GM12878 (cell line): Measurements from ENCODE around the gene OTOP3. TPM values are rescaled to one million over a fixed set of nuclear protein-coding genes. Genes with fewer than 3 reads are reported as not detected.

ENCODE experiments used
- ATAC-seq: fragments of 200-7000 bp; cut with Tn5 transposase; 3 replicates; pipeline ENCODE4 v1.9.1; 2020; ENCODE audit warnings: mild to moderate bottlenecking, moderate library complexity
- BruUV-seq: library from RNA; stranded (reverse); fragments of 400-500 nt; replicated peaks from 2 replicates; lab custom pipeline; 2021; lab: Mats Ljungman, UMichigan
- CTCF ChIA-PET: fragments of 300-600 bp; sonication (Branson Sonifier 250); formaldehyde crosslinking; extraction: SDS; loops from one replicate; lab custom pipeline; 2021; ENCODE audit warnings: inconsistent platforms; lab: Yijun Ruan, JAX
- POLR2A ChIA-PET: fragments of 350-600 bp; formaldehyde crosslinking; extraction: SDS; loops from one replicate; lab custom pipeline; 2021; ENCODE audit warnings: inconsistent platforms; lab: Charles Lee
- RAD21 ChIA-PET: fragments of 300-600 bp; sonication (Branson Sonifier 250); formaldehyde crosslinking; loops from one replicate; lab custom pipeline; 2023; ENCODE audit warnings: antibody characterized with exemption; ENCODE audit not compliant: unreplicated experiment; lab: Charles Lee
- SMC1A ChIA-PET: fragments of 300-600 bp; sonication (Branson Sonifier 250); formaldehyde crosslinking; loops from one replicate; lab custom pipeline; 2023; ENCODE audit not compliant: unreplicated experiment, uncharacterized antibody; lab: Charles Lee
- DNase-seq: peaks from one replicate; pipeline ENCODE4 v3.0.0-alpha.2; 2011; ENCODE audit warnings: low read depth, low spot score
- FAIRE-seq: peaks from 3 replicates; lab custom pipeline; 2011; peaks lifted over from hg19 to GRCh38; lab: Jason Lieb, UNC
- H2AFZ ChIP-seq: 2 replicates; pipeline ENCODE4 v1.6.0; 2011; ENCODE audit warnings: low read depth, low read length, control low read depth; ENCODE audit not compliant: control insufficient read depth
- H3K27ac ChIP-seq: 2 replicates; pipeline ENCODE4 v1.5.1; 2011; ENCODE audit warnings: control low read depth; ENCODE audit not compliant: control insufficient read depth, insufficient read depth
- H3K27me3 ChIP-seq, 2 experiments: replicated peaks in 1 of 2; 2 replicates each; pipeline versions ENCODE4 v1.6.0 to v1.6.1; 2011; ENCODE audit warnings: low read length in 1 of 2; ENCODE audit not compliant: control insufficient read depth in 2 of 2, insufficient read depth in 2 of 2
- H3K36me3 ChIP-seq, 2 experiments: 2 replicates each; pipeline ENCODE4 v1.5.1; 2011; ENCODE audit warnings: low read length in 1 of 2; ENCODE audit not compliant: control insufficient read depth in 2 of 2, insufficient read depth in 2 of 2
- H3K4me1 ChIP-seq: 2 replicates; pipeline ENCODE4 v1.6.1; 2011; ENCODE audit warnings: mild to moderate bottlenecking, low read length, moderate library complexity, mixed read lengths; ENCODE audit not compliant: control insufficient read depth, insufficient read depth
- H3K4me2 ChIP-seq: 2 replicates; pipeline ENCODE4 v1.6.0; 2011; ENCODE audit warnings: control low read depth; ENCODE audit not compliant: control insufficient read depth, insufficient read depth
- H3K4me3 ChIP-seq: fragments of 200-600 bp; sonication (generic); 2 replicates; pipeline ENCODE4 v1.5.1; 2016
- H3K79me2 ChIP-seq: 2 replicates; pipeline ENCODE4 v1.6.0; 2011; ENCODE audit warnings: low read length; ENCODE audit not compliant: control insufficient read depth, insufficient read depth
- H3K9ac ChIP-seq: 2 replicates; pipeline ENCODE4 v1.8.0; 2011; ENCODE audit warnings: low read length, control low read depth, mixed read lengths; ENCODE audit not compliant: control insufficient read depth, insufficient read depth
- H3K9me3 ChIP-seq: replicated peaks from 3 replicates; pipeline ENCODE4 v1.5.1; 2011; ENCODE audit warnings: mild to moderate bottlenecking, low read length; ENCODE audit not compliant: control insufficient read depth, insufficient read depth
- H4K20me1 ChIP-seq: 2 replicates; pipeline ENCODE4 v1.6.0; 2011; ENCODE audit not compliant: control insufficient read depth, insufficient read depth
- BCL11A ChIP-seq: IDR thresholded peaks from 2 replicates; pipeline ENCODE4 v1.6.1; 2011; ENCODE audit warnings: low read depth, low read length
- ESRRA ChIP-seq: IDR thresholded peaks from 2 replicates; pipeline ENCODE4 v1.6.1; 2012; ENCODE audit warnings: mild to moderate bottlenecking, low read length, improper control_type of control experiment
- FOXK2 ChIP-seq: fragments of 450-650 bp; IDR thresholded peaks from 2 replicates; pipeline ENCODE4 v1.6.1; 2017; ENCODE audit warnings: mild to moderate bottlenecking, moderate library complexity
- HSF1 ChIP-seq: fragments of 150-350 bp; IDR thresholded peaks from 2 replicates; pipeline ENCODE4 v1.6.1; 2014; ENCODE audit warnings: mild to moderate bottlenecking, low read depth, low read length
- LARP7 ChIP-seq: fragments of 450-650 bp; IDR thresholded peaks from 2 replicates; pipeline ENCODE4 v1.6.1; 2017; ENCODE audit warnings: mild to moderate bottlenecking
- MXI1 ChIP-seq: fragments of 150-350 bp; IDR thresholded peaks from 2 replicates; pipeline ENCODE4 v1.6.1; 2011; ENCODE audit warnings: low read depth, mild to moderate bottlenecking, inconsistent platforms, low read length, improper control_type of control experiment
- NFYB ChIP-seq: IDR thresholded peaks from 2 replicates; pipeline ENCODE4 v1.6.1; 2011; ENCODE audit warnings: low read depth, mild to moderate bottlenecking, low read length, improper control_type of control experiment, moderate library complexity; ENCODE audit not compliant: insufficient read depth
- PBX3 ChIP-seq: IDR thresholded peaks from 2 replicates; pipeline ENCODE4 v1.6.1; 2011; ENCODE audit warnings: mild to moderate bottlenecking, low read depth, low read length, moderate library complexity; ENCODE audit not compliant: insufficient replicate concordance
- PML ChIP-seq: IDR thresholded peaks from 2 replicates; pipeline ENCODE4 v1.6.1; 2012; ENCODE audit warnings: low read length, inconsistent platforms
- POLR2A ChIP-seq: IDR thresholded peaks from 2 replicates; pipeline ENCODE4 v1.6.1; 2011; ENCODE audit warnings: low read depth, mild to moderate bottlenecking, low read length
- STAT1 ChIP-seq: fragments of 450-650 bp; conservative IDR thresholded peaks from 2 replicates; pipeline ENCODE4 v1.6.1; 2014; ENCODE audit warnings: antibody characterized with exemption, mild to moderate bottlenecking
- SUPT20H ChIP-seq: IDR thresholded peaks from 2 replicates; pipeline ENCODE4 v1.6.1; 2011; ENCODE audit warnings: low read depth, mild to moderate bottlenecking, low read length, moderate library complexity, borderline replicate concordance; ENCODE audit not compliant: control insufficient read depth
- SUZ12 ChIP-seq: fragments of 200-600 bp; sonication (generic); IDR thresholded peaks from one replicate; pipeline ENCODE4 v1.6.1; 2018; ENCODE audit warnings: antibody characterized with exemption, mild to moderate bottlenecking; ENCODE audit not compliant: unreplicated experiment
- USF1 ChIP-seq: IDR thresholded peaks from 2 replicates; pipeline ENCODE4 v1.6.1; 2011; ENCODE audit warnings: borderline replicate concordance, low read depth, mild to moderate bottlenecking, moderate library complexity, mixed read lengths, low read length; ENCODE audit not compliant: insufficient read depth; ENCODE audit errors: extremely low read length
- USF2 ChIP-seq: IDR thresholded peaks from 2 replicates; pipeline ENCODE4 v1.6.1; 2011; ENCODE audit warnings: low read depth, low read length, improper control_type of control experiment, borderline replicate concordance
- ZNF592 ChIP-seq: fragments of 450-650 bp; IDR thresholded peaks from 2 replicates; pipeline ENCODE4 v1.6.1; 2017; ENCODE audit warnings: mild to moderate bottlenecking, moderate library complexity
- WGBS: methylation state at CpG from one replicate; pipeline ENCODE4 v1.1.6; 2016; ENCODE audit warnings: low lambda C conversion rate; ENCODE audit not compliant: insufficient replicate concordance, insufficient coverage; ENCODE audit errors: missing lambda C conversion rate; 5-methylcytosine and 5-hydroxymethylcytosine counted together
- in situ Hi-C: fragments of 300-500 bp; cut with MboI; formaldehyde crosslinking; loops from 9 replicates; pipeline ENCODE4 v1.14.3; 2018; ENCODE audit warnings: mixed read lengths
- intact Hi-C: fragments of 100-400 bp; cut with micrococcal nuclease; formaldehyde crosslinking; loops from one replicate; pipeline ENCODE4 v1.14.2; 2022; ENCODE audit not compliant: unreplicated experiment
- polyA plus RNA-seq, 11 experiments: library from polyadenylated mRNA; depleted of rRNA in 4 of 11; unstranded in 6 of 11; stranded (reverse) in 5 of 11; fragments of >200 nt; fragmentation: Nextera tagmentation in 4 of 11; fragmentation: Illumina TruSeq in 1 of 11; extraction: Ambion mirVana in 4 of 11; extraction: Trizol in 1 of 11; gene quantifications; 1 replicate in 1 of 11; 2 replicates in 10 of 11; pipeline versions ENCODE4 v1.2.1 to v1.2.3, GENCODE V29; 2011 to 2016; ENCODE audit warnings: inconsistent platforms in 2 of 11, missing spikeins in 2 of 11, low read depth in 1 of 11
- total RNA-seq, 4 experiments: library from RNA; depleted of rRNA in 3 of 4; stranded (reverse); fragments of >200 nt in 3 of 4; fragmentation: Illumina TruSeq in 1 of 4; extraction: Trizol in 1 of 4; gene quantifications; 2 replicates each; pipeline versions ENCODE4 v1.2.1 to v1.2.3, GENCODE V29; 2013 to 2021

Gene OTOP3
- total and polyA plus RNA-seq, 10 of the 15 experiments (the other 5 are each of a cell fraction or from before 2014, with no cell fraction given), result 0.03 to 0.06 TPM; not detected in 8

GRCh38 chr17:74970395-74970794, 34.7 kb downstream of the OTOP3 start:
- no peak overlapping the region for H3K9ac ChIP-seq
- FAIRE-seq (no peak), DNase-seq (no peak), ATAC-seq (no peak)
- no peak overlapping the region for H3K27ac ChIP-seq
- no TSS peak for BruUV-seq
- intact Hi-C loops (no loop called here), in situ Hi-C loops (no loop called here)
- ChIA-PET SMC1A (no interaction called here), CTCF (interaction anchor here (12.7 kb wide), 1 partner anchor 8 kb away, joined by 92 read pairs; no protein-coding TSS in a partner anchor), POLR2A (no interaction called here), RAD21 (no interaction called here)
- H2AFZ ChIP-seq, result no peak overlapping the region
- H4K20me1 ChIP-seq, result no peaks in the 10 kb centered on the region
- 45% methylated on average over 3 of the region's 3 CpGs for WGBS
- no peaks in the 10 kb centered on the region for H3K36me3 ChIP-seq
- H3K9me3 ChIP-seq, result no peaks in the 10 kb centered on the region
- H3K4me3 ChIP-seq, result no peak overlapping the region
- no peaks in the 10 kb centered on the region for H3K79me2 ChIP-seq
- H3K4me1 ChIP-seq, result no peaks in the 10 kb centered on the region
- no peak overlapping the region for H3K4me2 ChIP-seq
- peaks cover 7 to 11% of the 10 kb centered on the region in 2 experiments; a peak in 3 of 4 replicates for H3K27me3 ChIP-seq
- TF ChIP-seq POLR2A, result no peak
- TF ChIP-seq PML, result no peak
- TF ChIP-seq STAT1, result no peak
- TF ChIP-seq NFYB, result no peak
- no peak for TF ChIP-seq HSF1
- TF ChIP-seq ZNF592, result no peak
- no peak for TF ChIP-seq MXI1
- no peak for TF ChIP-seq PBX3
- no peak for TF ChIP-seq USF1
- no peak for TF ChIP-seq SUZ12
- TF ChIP-seq BCL11A, result no peak
- no peak for TF ChIP-seq LARP7
- TF ChIP-seq FOXK2, result no peak
- no peak for TF ChIP-seq SUPT20H
- TF ChIP-seq USF2, result no peak
- no peak for TF ChIP-seq ESRRA
